Testis (tissue), 2 donors: ENCODE measurements around the gene THAP8.

Experiments
- POLR2A ChIP-seq: fragments of 450-650 bp; IDR thresholded peaks from one replicate; pipeline ENCODE4 v1.6.1; 2017; ENCODE audit warnings: antibody characterized with exemption, mild to moderate bottlenecking, moderate library complexity
- TF ChIP-seq, protein P1 (sequence below), 3 experiments: fragments of 450-650 bp in 2 of 3; fragments of 200-600 bp in 1 of 3; sonication (generic) in 1 of 3; IDR thresholded peaks; one replicate each; pipeline ENCODE4 v1.5.1; 2016 to 2019; ENCODE audit warnings: antibody characterized with exemption in 3 of 3, mild to moderate bottlenecking in 2 of 3, moderate library complexity in 1 of 3

DNA sequence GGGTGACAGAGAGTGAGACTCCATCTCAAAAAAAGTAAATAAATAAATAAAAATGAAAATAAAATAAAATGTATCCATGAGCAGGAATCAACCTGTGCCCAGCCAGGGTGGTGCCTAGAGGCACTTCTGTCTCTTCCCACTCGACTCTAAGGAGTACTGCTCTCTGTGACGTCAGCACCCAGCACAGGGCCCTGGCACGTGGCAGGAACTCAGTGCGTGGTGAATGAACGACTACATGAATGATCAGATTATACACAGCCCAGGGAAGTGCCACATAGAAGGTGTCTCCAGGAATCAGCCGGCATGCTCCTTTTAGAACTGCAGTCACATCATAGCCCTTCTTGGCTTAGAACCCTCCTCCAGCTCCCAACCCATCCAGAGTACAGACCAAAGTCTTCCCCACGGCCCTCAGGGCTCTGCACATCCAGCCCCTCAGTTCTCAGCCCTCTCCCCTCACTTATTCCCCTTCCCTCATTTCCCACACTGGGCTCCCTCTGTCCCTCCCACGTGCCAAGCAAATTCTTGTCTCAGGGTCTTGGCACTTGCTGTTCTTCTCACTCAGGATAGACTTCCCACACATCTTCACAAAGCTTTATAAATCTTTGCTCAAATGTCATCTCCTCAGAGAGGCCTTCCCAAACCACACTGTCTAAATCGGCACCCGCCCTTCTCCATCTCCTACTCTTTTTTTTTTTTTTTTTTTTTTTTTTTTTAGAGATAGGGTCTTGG, 25.6 kb downstream of the THAP8 start:
- TF ChIP-seq, protein P1, sequence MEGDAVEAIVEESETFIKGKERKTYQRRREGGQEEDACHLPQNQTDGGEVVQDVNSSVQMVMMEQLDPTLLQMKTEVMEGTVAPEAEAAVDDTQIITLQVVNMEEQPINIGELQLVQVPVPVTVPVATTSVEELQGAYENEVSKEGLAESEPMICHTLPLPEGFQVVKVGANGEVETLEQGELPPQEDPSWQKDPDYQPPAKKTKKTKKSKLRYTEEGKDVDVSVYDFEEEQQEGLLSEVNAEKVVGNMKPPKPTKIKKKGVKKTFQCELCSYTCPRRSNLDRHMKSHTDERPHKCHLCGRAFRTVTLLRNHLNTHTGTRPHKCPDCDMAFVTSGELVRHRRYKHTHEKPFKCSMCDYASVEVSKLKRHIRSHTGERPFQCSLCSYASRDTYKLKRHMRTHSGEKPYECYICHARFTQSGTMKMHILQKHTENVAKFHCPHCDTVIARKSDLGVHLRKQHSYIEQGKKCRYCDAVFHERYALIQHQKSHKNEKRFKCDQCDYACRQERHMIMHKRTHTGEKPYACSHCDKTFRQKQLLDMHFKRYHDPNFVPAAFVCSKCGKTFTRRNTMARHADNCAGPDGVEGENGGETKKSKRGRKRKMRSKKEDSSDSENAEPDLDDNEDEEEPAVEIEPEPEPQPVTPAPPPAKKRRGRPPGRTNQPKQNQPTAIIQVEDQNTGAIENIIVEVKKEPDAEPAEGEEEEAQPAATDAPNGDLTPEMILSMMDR (IDR thresholded peaks at IDR 0.05) = no peak
- TF ChIP-seq POLR2A = no peak
